GM12878 (cell line): ENCODE results near the gene NRK. TPM values are rescaled to one million over a fixed set of nuclear protein-coding genes. Genes with fewer than 3 reads are reported as not detected.

ENCODE experiments used
- ATAC-seq: fragments of 200-7000 bp; cut with Tn5 transposase; 3 replicates; pipeline ENCODE4 v1.9.1; 2020; ENCODE audit warnings: mild to moderate bottlenecking, moderate library complexity
- BruUV-seq: library from RNA; stranded (reverse); fragments of 400-500 nt; replicated peaks from 2 replicates; lab custom pipeline; 2021; lab: Mats Ljungman, UMichigan
- CTCF ChIA-PET: fragments of 300-600 bp; sonication (Branson Sonifier 250); formaldehyde crosslinking; extraction: SDS; loops from one replicate; lab custom pipeline; 2021; ENCODE audit warnings: inconsistent platforms; lab: Yijun Ruan, JAX
- POLR2A ChIA-PET: fragments of 350-600 bp; formaldehyde crosslinking; extraction: SDS; loops from one replicate; lab custom pipeline; 2021; ENCODE audit warnings: inconsistent platforms; lab: Charles Lee
- RAD21 ChIA-PET: fragments of 300-600 bp; sonication (Branson Sonifier 250); formaldehyde crosslinking; loops from one replicate; lab custom pipeline; 2023; ENCODE audit warnings: antibody characterized with exemption; ENCODE audit not compliant: unreplicated experiment; lab: Charles Lee
- SMC1A ChIA-PET: fragments of 300-600 bp; sonication (Branson Sonifier 250); formaldehyde crosslinking; loops from one replicate; lab custom pipeline; 2023; ENCODE audit not compliant: unreplicated experiment, uncharacterized antibody; lab: Charles Lee
- DNase-seq: peaks from one replicate; pipeline ENCODE4 v3.0.0-alpha.2; 2011; ENCODE audit warnings: low read depth, low spot score
- FAIRE-seq: peaks from 3 replicates; lab custom pipeline; 2011; peaks lifted over from hg19 to GRCh38; lab: Jason Lieb, UNC
- H2AFZ ChIP-seq: 2 replicates; pipeline ENCODE4 v1.6.0; 2011; ENCODE audit warnings: low read depth, low read length, control low read depth; ENCODE audit not compliant: control insufficient read depth
- H3K27ac ChIP-seq: 2 replicates; pipeline ENCODE4 v1.5.1; 2011; ENCODE audit warnings: control low read depth; ENCODE audit not compliant: control insufficient read depth, insufficient read depth
- H3K27me3 ChIP-seq, 2 experiments: replicated peaks in 1 of 2; 2 replicates each; pipeline versions ENCODE4 v1.6.0 to v1.6.1; 2011; ENCODE audit warnings: low read length in 1 of 2; ENCODE audit not compliant: control insufficient read depth in 2 of 2, insufficient read depth in 2 of 2
- H3K36me3 ChIP-seq, 2 experiments: 2 replicates each; pipeline ENCODE4 v1.5.1; 2011; ENCODE audit warnings: low read length in 1 of 2; ENCODE audit not compliant: control insufficient read depth in 2 of 2, insufficient read depth in 2 of 2
- H3K4me1 ChIP-seq: 2 replicates; pipeline ENCODE4 v1.6.1; 2011; ENCODE audit warnings: mild to moderate bottlenecking, low read length, moderate library complexity, mixed read lengths; ENCODE audit not compliant: control insufficient read depth, insufficient read depth
- H3K4me2 ChIP-seq: 2 replicates; pipeline ENCODE4 v1.6.0; 2011; ENCODE audit warnings: control low read depth; ENCODE audit not compliant: control insufficient read depth, insufficient read depth
- H3K4me3 ChIP-seq: fragments of 200-600 bp; sonication (generic); 2 replicates; pipeline ENCODE4 v1.5.1; 2016
- H3K79me2 ChIP-seq: 2 replicates; pipeline ENCODE4 v1.6.0; 2011; ENCODE audit warnings: low read length; ENCODE audit not compliant: control insufficient read depth, insufficient read depth
- H3K9ac ChIP-seq: 2 replicates; pipeline ENCODE4 v1.8.0; 2011; ENCODE audit warnings: low read length, control low read depth, mixed read lengths; ENCODE audit not compliant: control insufficient read depth, insufficient read depth
- H3K9me3 ChIP-seq: replicated peaks from 3 replicates; pipeline ENCODE4 v1.5.1; 2011; ENCODE audit warnings: mild to moderate bottlenecking, low read length; ENCODE audit not compliant: control insufficient read depth, insufficient read depth
- H4K20me1 ChIP-seq: 2 replicates; pipeline ENCODE4 v1.6.0; 2011; ENCODE audit not compliant: control insufficient read depth, insufficient read depth
- BMI1 ChIP-seq: fragments of 450-650 bp; IDR thresholded peaks from 2 replicates; pipeline ENCODE4 v1.6.1; 2016; ENCODE audit warnings: mild to moderate bottlenecking, moderate library complexity, borderline replicate concordance
- ESRRA ChIP-seq: IDR thresholded peaks from 2 replicates; pipeline ENCODE4 v1.6.1; 2012; ENCODE audit warnings: mild to moderate bottlenecking, low read length, improper control_type of control experiment
- GATAD2B ChIP-seq: fragments of 450-650 bp; conservative IDR thresholded peaks from 2 replicates; pipeline ENCODE4 v1.6.1; 2017; ENCODE audit warnings: low read depth, mild to moderate bottlenecking, moderate library complexity
- HDGF ChIP-seq: fragments of 450-650 bp; IDR thresholded peaks from 2 replicates; pipeline ENCODE4 v1.6.1; 2016; ENCODE audit warnings: antibody characterized with exemption
- RB1 ChIP-seq: fragments of 450-650 bp; formaldehyde crosslinking; IDR thresholded peaks from 2 replicates; pipeline ENCODE4 v1.6.1; 2017; ENCODE audit warnings: mild to moderate bottlenecking, borderline replicate concordance
- RELA ChIP-seq: fragments of 450-650 bp; IDR thresholded peaks from 2 replicates; pipeline ENCODE4 v1.8.0; 2014; ENCODE audit warnings: borderline replicate concordance; ENCODE audit not compliant: partially characterized antibody
- SIN3A ChIP-seq: IDR thresholded peaks from 2 replicates; pipeline ENCODE4 v1.6.1; 2012; ENCODE audit warnings: low read depth, low read length, improper control_type of control experiment
- ZNF207 ChIP-seq: fragments of 450-650 bp; IDR thresholded peaks from 2 replicates; pipeline ENCODE4 v1.6.1; 2014; ENCODE audit warnings: antibody characterized with exemption, mild to moderate bottlenecking, borderline replicate concordance
- ZSCAN29 ChIP-seq: fragments of 450-650 bp; IDR thresholded peaks from 2 replicates; pipeline ENCODE4 v1.6.1; 2017; ENCODE audit warnings: mild to moderate bottlenecking, moderate library complexity
- WGBS: methylation state at CpG from one replicate; pipeline ENCODE4 v1.1.6; 2016; ENCODE audit warnings: low lambda C conversion rate; ENCODE audit not compliant: insufficient replicate concordance, insufficient coverage; ENCODE audit errors: missing lambda C conversion rate; 5-methylcytosine and 5-hydroxymethylcytosine counted together
- in situ Hi-C: fragments of 300-500 bp; cut with MboI; formaldehyde crosslinking; loops from 9 replicates; pipeline ENCODE4 v1.14.3; 2018; ENCODE audit warnings: mixed read lengths
- intact Hi-C: fragments of 100-400 bp; cut with micrococcal nuclease; formaldehyde crosslinking; loops from one replicate; pipeline ENCODE4 v1.14.2; 2022; ENCODE audit not compliant: unreplicated experiment
- polyA plus RNA-seq, 11 experiments: library from polyadenylated mRNA; depleted of rRNA in 4 of 11; unstranded in 6 of 11; stranded (reverse) in 5 of 11; fragments of >200 nt; fragmentation: Nextera tagmentation in 4 of 11; fragmentation: Illumina TruSeq in 1 of 11; extraction: Ambion mirVana in 4 of 11; extraction: Trizol in 1 of 11; gene quantifications; 1 replicate in 1 of 11; 2 replicates in 10 of 11; pipeline versions ENCODE4 v1.2.1 to v1.2.3, GENCODE V29; 2011 to 2016; ENCODE audit warnings: inconsistent platforms in 2 of 11, missing spikeins in 2 of 11, low read depth in 1 of 11
- total RNA-seq, 4 experiments: library from RNA; depleted of rRNA in 3 of 4; stranded (reverse); fragments of >200 nt in 3 of 4; fragmentation: Illumina TruSeq in 1 of 4; extraction: Trizol in 1 of 4; gene quantifications; 2 replicates each; pipeline versions ENCODE4 v1.2.1 to v1.2.3, GENCODE V29; 2013 to 2021
- TF ChIP-seq, protein P1 (sequence below): fragments of 450-650 bp; conservative IDR thresholded peaks from 2 replicates; pipeline ENCODE4 v1.6.1; 2017; ENCODE audit warnings: mild to moderate bottlenecking, moderate library complexity
- TF ChIP-seq, protein P2 (sequence below): fragments of 450-650 bp; IDR thresholded peaks from 2 replicates; pipeline ENCODE4 v1.6.1; 2017; ENCODE audit warnings: mild to moderate bottlenecking
- TF ChIP-seq, protein P3 (sequence below): fragments of 450-650 bp; formaldehyde crosslinking; IDR thresholded peaks from 2 replicates; pipeline ENCODE4 v1.4.0; 2020; ENCODE audit warnings: mild to moderate bottlenecking, moderate library complexity
- TF ChIP-seq, protein P4 (sequence below): fragments of 450-650 bp; IDR thresholded peaks from 2 replicates; pipeline ENCODE4 v1.6.1; 2016; ENCODE audit warnings: mild to moderate bottlenecking, moderate library complexity, borderline replicate concordance

Gene NRK
- total and polyA plus RNA-seq, 10 of the 15 experiments (the other 5 are each of a cell fraction or from before 2014, with no cell fraction given): 0.15 TPM; not detected in 9

DNA sequence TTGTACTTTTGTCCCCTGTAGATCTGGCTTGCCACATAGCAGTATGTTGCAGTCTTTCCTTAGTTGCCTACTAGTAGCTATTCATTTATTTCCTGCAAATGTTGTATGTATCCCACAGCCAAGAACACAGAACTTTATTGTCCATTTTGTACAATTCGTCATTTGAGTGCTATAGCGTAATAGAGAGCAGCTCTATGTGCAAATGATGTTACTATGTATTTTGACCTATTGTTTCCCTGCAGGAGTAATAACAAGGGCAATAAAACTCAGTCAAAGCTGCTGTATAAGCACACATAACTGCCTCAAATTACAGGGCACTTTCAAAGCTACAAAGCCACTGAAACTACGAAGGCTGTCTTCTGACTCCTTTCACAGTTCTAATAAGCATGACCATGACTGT lies 48.1 kb downstream of the NRK start:
- Histone ChIP-seq H3K9ac (no peak overlapping the region), H3K4me3 (no peak overlapping the region), H3K9me3 (no peaks in the 10 kb centered on the region), H3K4me1 (no peaks in the 10 kb centered on the region), H3K79me2 (no peaks in the 10 kb centered on the region), H3K27ac (no peak overlapping the region), H3K27me3 (no peaks in the 10 kb centered on the region), H3K36me3 (no peaks in the 10 kb centered on the region), H2AFZ (no peak overlapping the region), H3K4me2 (no peak overlapping the region), H4K20me1 (no peaks in the 10 kb centered on the region)
- RAD21 ChIA-PET: no interaction called here
- WGBS: 0% methylated on average over 3 of the region's 3 CpGs
- intact Hi-C loops: no loop called here
- DNase-seq: no peak
- CTCF ChIA-PET: interaction anchor here (1.2 to 1.9 kb wide), 2 partner anchors 10 to 13 kb away, joined by 3 to 4 read pairs; no protein-coding TSS in a partner anchor
- ATAC-seq: no peak
- no TSS peak for BruUV-seq
- POLR2A ChIA-PET: interaction anchor here (0.6 kb wide), 1 partner anchor 359 kb away, joined by 4 read pairs; no protein-coding TSS in a partner anchor
- FAIRE-seq: no peak
- in situ Hi-C loops: no loop called here
- SMC1A ChIA-PET: no interaction called here
- no peak for TF ChIP-seq RB1
- no peak for TF ChIP-seq BMI1
- TF ChIP-seq GATAD2B: no peak
- TF ChIP-seq ZSCAN29: no peak
- no peak for TF ChIP-seq RELA
- TF ChIP-seq, protein P1, sequence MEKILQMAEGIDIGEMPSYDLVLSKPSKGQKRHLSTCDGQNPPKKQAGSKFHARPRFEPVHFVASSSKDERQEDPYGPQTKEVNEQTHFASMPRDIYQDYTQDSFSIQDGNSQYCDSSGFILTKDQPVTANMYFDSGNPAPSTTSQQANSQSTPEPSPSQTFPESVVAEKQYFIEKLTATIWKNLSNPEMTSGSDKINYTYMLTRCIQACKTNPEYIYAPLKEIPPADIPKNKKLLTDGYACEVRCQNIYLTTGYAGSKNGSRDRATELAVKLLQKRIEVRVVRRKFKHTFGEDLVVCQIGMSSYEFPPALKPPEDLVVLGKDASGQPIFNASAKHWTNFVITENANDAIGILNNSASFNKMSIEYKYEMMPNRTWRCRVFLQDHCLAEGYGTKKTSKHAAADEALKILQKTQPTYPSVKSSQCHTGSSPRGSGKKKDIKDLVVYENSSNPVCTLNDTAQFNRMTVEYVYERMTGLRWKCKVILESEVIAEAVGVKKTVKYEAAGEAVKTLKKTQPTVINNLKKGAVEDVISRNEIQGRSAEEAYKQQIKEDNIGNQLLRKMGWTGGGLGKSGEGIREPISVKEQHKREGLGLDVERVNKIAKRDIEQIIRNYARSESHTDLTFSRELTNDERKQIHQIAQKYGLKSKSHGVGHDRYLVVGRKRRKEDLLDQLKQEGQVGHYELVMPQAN: no peak
- no peak for TF ChIP-seq ESRRA
- TF ChIP-seq, protein P2, sequence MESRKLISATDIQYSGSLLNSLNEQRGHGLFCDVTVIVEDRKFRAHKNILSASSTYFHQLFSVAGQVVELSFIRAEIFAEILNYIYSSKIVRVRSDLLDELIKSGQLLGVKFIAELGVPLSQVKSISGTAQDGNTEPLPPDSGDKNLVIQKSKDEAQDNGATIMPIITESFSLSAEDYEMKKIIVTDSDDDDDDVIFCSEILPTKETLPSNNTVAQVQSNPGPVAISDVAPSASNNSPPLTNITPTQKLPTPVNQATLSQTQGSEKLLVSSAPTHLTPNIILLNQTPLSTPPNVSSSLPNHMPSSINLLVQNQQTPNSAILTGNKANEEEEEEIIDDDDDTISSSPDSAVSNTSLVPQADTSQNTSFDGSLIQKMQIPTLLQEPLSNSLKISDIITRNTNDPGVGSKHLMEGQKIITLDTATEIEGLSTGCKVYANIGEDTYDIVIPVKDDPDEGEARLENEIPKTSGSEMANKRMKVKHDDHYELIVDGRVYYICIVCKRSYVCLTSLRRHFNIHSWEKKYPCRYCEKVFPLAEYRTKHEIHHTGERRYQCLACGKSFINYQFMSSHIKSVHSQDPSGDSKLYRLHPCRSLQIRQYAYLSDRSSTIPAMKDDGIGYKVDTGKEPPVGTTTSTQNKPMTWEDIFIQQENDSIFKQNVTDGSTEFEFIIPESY: no peak
- TF ChIP-seq, protein P3, sequence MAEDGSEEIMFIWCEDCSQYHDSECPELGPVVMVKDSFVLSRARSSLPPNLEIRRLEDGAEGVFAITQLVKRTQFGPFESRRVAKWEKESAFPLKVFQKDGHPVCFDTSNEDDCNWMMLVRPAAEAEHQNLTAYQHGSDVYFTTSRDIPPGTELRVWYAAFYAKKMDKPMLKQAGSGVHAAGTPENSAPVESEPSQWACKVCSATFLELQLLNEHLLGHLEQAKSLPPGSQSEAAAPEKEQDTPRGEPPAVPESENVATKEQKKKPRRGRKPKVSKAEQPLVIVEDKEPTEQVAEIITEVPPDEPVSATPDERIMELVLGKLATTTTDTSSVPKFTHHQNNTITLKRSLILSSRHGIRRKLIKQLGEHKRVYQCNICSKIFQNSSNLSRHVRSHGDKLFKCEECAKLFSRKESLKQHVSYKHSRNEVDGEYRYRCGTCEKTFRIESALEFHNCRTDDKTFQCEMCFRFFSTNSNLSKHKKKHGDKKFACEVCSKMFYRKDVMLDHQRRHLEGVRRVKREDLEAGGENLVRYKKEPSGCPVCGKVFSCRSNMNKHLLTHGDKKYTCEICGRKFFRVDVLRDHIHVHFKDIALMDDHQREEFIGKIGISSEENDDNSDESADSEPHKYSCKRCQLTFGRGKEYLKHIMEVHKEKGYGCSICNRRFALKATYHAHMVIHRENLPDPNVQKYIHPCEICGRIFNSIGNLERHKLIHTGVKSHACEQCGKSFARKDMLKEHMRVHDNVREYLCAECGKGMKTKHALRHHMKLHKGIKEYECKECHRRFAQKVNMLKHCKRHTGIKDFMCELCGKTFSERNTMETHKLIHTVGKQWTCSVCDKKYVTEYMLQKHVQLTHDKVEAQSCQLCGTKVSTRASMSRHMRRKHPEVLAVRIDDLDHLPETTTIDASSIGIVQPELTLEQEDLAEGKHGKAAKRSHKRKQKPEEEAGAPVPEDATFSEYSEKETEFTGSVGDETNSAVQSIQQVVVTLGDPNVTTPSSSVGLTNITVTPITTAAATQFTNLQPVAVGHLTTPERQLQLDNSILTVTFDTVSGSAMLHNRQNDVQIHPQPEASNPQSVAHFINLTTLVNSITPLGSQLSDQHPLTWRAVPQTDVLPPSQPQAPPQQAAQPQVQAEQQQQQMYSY (CRISPR knock-in tag): no peak
- TF ChIP-seq SIN3A: no peak
- TF ChIP-seq, protein P4, sequence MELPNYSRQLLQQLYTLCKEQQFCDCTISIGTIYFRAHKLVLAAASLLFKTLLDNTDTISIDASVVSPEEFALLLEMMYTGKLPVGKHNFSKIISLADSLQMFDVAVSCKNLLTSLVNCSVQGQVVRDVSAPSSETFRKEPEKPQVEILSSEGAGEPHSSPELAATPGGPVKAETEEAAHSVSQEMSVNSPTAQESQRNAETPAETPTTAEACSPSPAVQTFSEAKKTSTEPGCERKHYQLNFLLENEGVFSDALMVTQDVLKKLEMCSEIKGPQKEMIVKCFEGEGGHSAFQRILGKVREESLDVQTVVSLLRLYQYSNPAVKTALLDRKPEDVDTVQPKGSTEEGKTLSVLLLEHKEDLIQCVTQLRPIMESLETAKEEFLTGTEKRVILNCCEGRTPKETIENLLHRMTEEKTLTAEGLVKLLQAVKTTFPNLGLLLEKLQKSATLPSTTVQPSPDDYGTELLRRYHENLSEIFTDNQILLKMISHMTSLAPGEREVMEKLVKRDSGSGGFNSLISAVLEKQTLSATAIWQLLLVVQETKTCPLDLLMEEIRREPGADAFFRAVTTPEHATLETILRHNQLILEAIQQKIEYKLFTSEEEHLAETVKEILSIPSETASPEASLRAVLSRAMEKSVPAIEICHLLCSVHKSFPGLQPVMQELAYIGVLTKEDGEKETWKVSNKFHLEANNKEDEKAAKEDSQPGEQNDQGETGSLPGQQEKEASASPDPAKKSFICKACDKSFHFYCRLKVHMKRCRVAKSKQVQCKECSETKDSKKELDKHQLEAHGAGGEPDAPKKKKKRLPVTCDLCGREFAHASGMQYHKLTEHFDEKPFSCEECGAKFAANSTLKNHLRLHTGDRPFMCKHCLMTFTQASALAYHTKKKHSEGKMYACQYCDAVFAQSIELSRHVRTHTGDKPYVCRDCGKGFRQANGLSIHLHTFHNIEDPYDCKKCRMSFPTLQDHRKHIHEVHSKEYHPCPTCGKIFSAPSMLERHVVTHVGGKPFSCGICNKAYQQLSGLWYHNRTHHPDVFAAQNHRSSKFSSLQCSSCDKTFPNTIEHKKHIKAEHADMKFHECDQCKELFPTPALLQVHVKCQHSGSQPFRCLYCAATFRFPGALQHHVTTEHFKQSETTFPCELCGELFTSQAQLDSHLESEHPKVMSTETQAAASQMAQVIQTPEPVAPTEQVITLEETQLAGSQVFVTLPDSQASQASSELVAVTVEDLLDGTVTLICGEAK: no peak
- no peak for TF ChIP-seq HDGF
- TF ChIP-seq ZNF207: no peak
